H1 (cell line): ENCODE results near the gene SYF2. TPM values are rescaled to one million over a fixed set of nuclear protein-coding genes. Genes with fewer than 3 reads are reported as not detected.

Source experiments
- CTCF ChIA-PET: fragments of 300-600 bp; sonication (Branson Sonifier 250); formaldehyde crosslinking; loops from one replicate; lab custom pipeline; 2021; ENCODE audit not compliant: partially characterized antibody; lab: Charles Lee
- POLR2A ChIA-PET: fragments of 300-600 bp; sonication (Branson Sonifier 250); formaldehyde crosslinking; loops from one replicate; lab custom pipeline; 2021; ENCODE audit warnings: inconsistent platforms; ENCODE audit not compliant: partially characterized antibody; lab: Charles Lee
- DNase-seq, 2 experiments: peaks; one replicate each; pipeline versions ENCODE4 v3.0.0 to v3.0.0-alpha.2; 2010 to 2022; ENCODE audit warnings: low spot score in 2 of 2, low read depth in 1 of 2, mixed read lengths in 1 of 2
- FAIRE-seq: peaks from 2 replicates; lab custom pipeline; 2011; peaks lifted over from hg19 to GRCh38; lab: Jason Lieb, UNC
- H2AFZ ChIP-seq: 2 replicates; pipeline ENCODE4 v1.8.1; 2012; ENCODE audit warnings: low read length, inconsistent platforms
- H2AK5ac ChIP-seq: 2 replicates; pipeline ENCODE4 v1.6.1; 2013; ENCODE audit warnings: low read depth, low read length
- H2BK120ac ChIP-seq: replicated peaks from 2 replicates; pipeline ENCODE3; 2013; ENCODE audit warnings: low read depth, low read length, inconsistent platforms
- H2BK12ac ChIP-seq: 2 replicates; pipeline ENCODE4 v1.6.1; 2013; ENCODE audit warnings: low read depth, low read length
- H2BK15ac ChIP-seq: 2 replicates; pipeline ENCODE4 v1.6.1; 2013; ENCODE audit warnings: low read length
- H2BK20ac ChIP-seq: 2 replicates; pipeline ENCODE4 v1.6.1; 2013; ENCODE audit warnings: low read length
- H2BK5ac ChIP-seq: 2 replicates; pipeline ENCODE4 v1.6.1; 2013; ENCODE audit warnings: low read depth, low read length
- H3K14ac ChIP-seq: 2 replicates; pipeline ENCODE4 v1.6.1; 2013; ENCODE audit warnings: inconsistent platforms; ENCODE audit not compliant: insufficient read length
- H3K18ac ChIP-seq: 2 replicates; pipeline ENCODE4 v1.6.1; 2013; ENCODE audit warnings: low read length; ENCODE audit errors: extremely low read depth
- H3K23ac ChIP-seq: 2 replicates; pipeline ENCODE4 v1.6.1; 2013; ENCODE audit warnings: inconsistent platforms; ENCODE audit not compliant: insufficient read length
- H3K23me2 ChIP-seq: 2 replicates; pipeline ENCODE4 v1.6.1; 2013; ENCODE audit warnings: low read depth, low read length
- H3K27ac ChIP-seq: 2 replicates; pipeline ENCODE4 v1.6.1; 2011; ENCODE audit warnings: low read depth, low read length, inconsistent platforms
- H3K27me3 ChIP-seq, 4 experiments: replicated peaks in 1 of 4; 1 replicate in 1 of 4; 2 replicates in 3 of 4; pipeline versions ENCODE4 v1.6.1 to v1.8.1; 2011 to 2013; ENCODE audit warnings: low read length in 3 of 4, mild to moderate bottlenecking in 3 of 4, inconsistent platforms in 2 of 4, mixed read lengths in 2 of 4, moderate library complexity in 1 of 4; ENCODE audit not compliant: control insufficient read depth in 3 of 4, insufficient read depth in 3 of 4; ENCODE audit errors: extremely low read depth in 1 of 4
- H3K36me3 ChIP-seq, 4 experiments: 2 replicates each; pipeline versions ENCODE4 v1.6.1 to v1.8.1; 2011 to 2013; ENCODE audit warnings: mild to moderate bottlenecking in 4 of 4, low read length in 3 of 4, moderate library complexity in 2 of 4, control low read depth in 1 of 4, inconsistent platforms in 1 of 4; ENCODE audit not compliant: insufficient read depth in 4 of 4, control insufficient read depth in 2 of 4
- H3K4ac ChIP-seq: replicated peaks from 2 replicates; pipeline ENCODE3; 2013; ENCODE audit warnings: low read length, low read depth, mixed read lengths, inconsistent platforms; ENCODE audit not compliant: insufficient read length
- H3K4me1 ChIP-seq, 4 experiments: replicated peaks in 1 of 4; 1 replicate in 1 of 4; 2 replicates in 3 of 4; pipeline versions ENCODE4 v1.6.1 to v1.8.1; 2011 to 2013; ENCODE audit warnings: low read length in 3 of 4, inconsistent platforms in 2 of 4, mixed read lengths in 1 of 4; ENCODE audit not compliant: insufficient read depth in 4 of 4, control insufficient read depth in 3 of 4
- H3K4me2 ChIP-seq, 2 experiments: 2 replicates each; pipeline versions ENCODE4 v1.6.1 to v1.8.1; 2011 to 2013; ENCODE audit warnings: low read depth in 2 of 2, low read length in 2 of 2, control low read depth in 1 of 2, inconsistent platforms in 1 of 2, mild to moderate bottlenecking in 1 of 2; ENCODE audit not compliant: insufficient read depth in 1 of 2
- H3K4me3 ChIP-seq, 4 experiments: fragments of 200-600, 300-600 bp in 1 of 4; sonication (generic), shearing (Covaris generic), sonication (Bioruptor Twin) in 1 of 4; 2 replicates each; pipeline versions ENCODE4 v1.5.1 to v1.8.1; 2011 to 2016; ENCODE audit warnings: low read length in 4 of 4, low read depth in 3 of 4, control low read depth in 2 of 4, inconsistent platforms in 2 of 4, mild to moderate bottlenecking in 2 of 4, mixed read lengths in 1 of 4, moderate library complexity in 1 of 4; ENCODE audit not compliant: insufficient read depth in 2 of 4; ENCODE audit errors: extremely low read depth in 1 of 4
- H3K56ac ChIP-seq: replicated peaks from 2 replicates; pipeline ENCODE3; 2013; ENCODE audit warnings: low read depth, mild to moderate bottlenecking, mixed read lengths, low read length, inconsistent platforms; ENCODE audit not compliant: insufficient read length
- H3K79me1 ChIP-seq: 2 replicates; pipeline ENCODE4 v1.6.1; 2013; ENCODE audit warnings: low read depth, low read length, control low read depth
- H3K79me2 ChIP-seq, 2 experiments: 2 replicates each; pipeline versions ENCODE4 v1.6.1 to v1.8.1; 2012 to 2013; ENCODE audit warnings: low read length in 2 of 2, mild to moderate bottlenecking in 2 of 2, inconsistent platforms in 1 of 2; ENCODE audit not compliant: insufficient read depth in 2 of 2, control insufficient read depth in 1 of 2
- H3K9ac ChIP-seq, 4 experiments: replicated peaks in 1 of 4; 1 replicate in 1 of 4; 2 replicates in 3 of 4; pipeline versions ENCODE4 v1.6.1 to v1.8.1; 2011 to 2013; ENCODE audit warnings: low read depth in 3 of 4, low read length in 3 of 4, control low read depth in 2 of 4, mild to moderate bottlenecking in 2 of 4, moderate library complexity in 2 of 4, inconsistent platforms in 1 of 4; ENCODE audit errors: extremely low read depth in 1 of 4
- H3K9me3 ChIP-seq, 2 experiments: 2 replicates each; pipeline versions ENCODE4 v1.6.1 to v1.8.1; 2012 to 2013; ENCODE audit warnings: mild to moderate bottlenecking in 2 of 2, moderate library complexity in 2 of 2, control low read depth in 1 of 2, inconsistent platforms in 1 of 2, low read depth in 1 of 2, low read length in 1 of 2, mixed read lengths in 1 of 2; ENCODE audit not compliant: insufficient read depth in 2 of 2
- H4K20me1 ChIP-seq, 2 experiments: replicated peaks in 1 of 2; 2 replicates each; pipeline versions ENCODE3 to v1.8.1; 2011 to 2013; ENCODE audit warnings: inconsistent platforms in 2 of 2, low read length in 2 of 2, mild to moderate bottlenecking in 1 of 2; ENCODE audit not compliant: insufficient read depth in 2 of 2, control insufficient read depth in 1 of 2
- H4K5ac ChIP-seq: 2 replicates; pipeline ENCODE4 v1.6.1; 2013; ENCODE audit warnings: low read length, low read depth, mixed read lengths, inconsistent platforms; ENCODE audit not compliant: insufficient read length
- H4K8ac ChIP-seq: 2 replicates; pipeline ENCODE4 v1.8.0; 2013; ENCODE audit warnings: mild to moderate bottlenecking, moderate library complexity, low read length, inconsistent platforms; ENCODE audit not compliant: insufficient read depth; ENCODE audit errors: extremely low read depth
- H4K91ac ChIP-seq: replicated peaks from 2 replicates; pipeline ENCODE3; 2013; ENCODE audit warnings: low read length, mixed read lengths, inconsistent platforms; ENCODE audit not compliant: insufficient read length
- ASH2L ChIP-seq: fragments of 200-600, 300-600 bp; sonication (generic); IDR thresholded peaks from one replicate; pipeline ENCODE4 v1.7.1; 2017; ENCODE audit warnings: low read length
- ATF3 ChIP-seq: IDR thresholded peaks from 2 replicates; pipeline ENCODE4 v1.6.1; 2011; ENCODE audit warnings: low read depth, mild to moderate bottlenecking, low read length; ENCODE audit not compliant: insufficient read depth
- BRCA1 ChIP-seq: IDR thresholded peaks from 2 replicates; pipeline ENCODE4 v1.6.1; 2012; ENCODE audit warnings: low read depth, low read length, improper control_type of control experiment
- CREB1 ChIP-seq: IDR thresholded peaks from 2 replicates; pipeline ENCODE4 v1.6.1; 2012; ENCODE audit warnings: inconsistent platforms
- FOSL1 ChIP-seq: IDR thresholded peaks from 2 replicates; pipeline ENCODE4 v1.6.1; 2011; ENCODE audit warnings: mild to moderate bottlenecking, low read depth, low read length, moderate library complexity; ENCODE audit not compliant: insufficient read depth
- HDAC2 ChIP-seq, 2 experiments: fragments of 300-600 bp in 1 of 2; sonication (generic) in 1 of 2; IDR thresholded peaks; 2 replicates each; pipeline ENCODE4 v1.6.1; 2011 to 2012; ENCODE audit warnings: low read depth in 2 of 2, low read length in 2 of 2, mild to moderate bottlenecking in 2 of 2, moderate library complexity in 2 of 2, borderline replicate concordance in 1 of 2, inconsistent platforms in 1 of 2
- HDAC6 ChIP-seq: IDR thresholded peaks from one replicate; pipeline ENCODE4 v1.7.1; 2012; ENCODE audit warnings: low read depth, mild to moderate bottlenecking, inconsistent platforms, low read length, moderate library complexity
- KDM4A ChIP-seq: IDR thresholded peaks from one replicate; pipeline ENCODE4 v1.7.1; 2012; ENCODE audit warnings: low read depth, mild to moderate bottlenecking, moderate library complexity, low read length, inconsistent platforms; ENCODE audit not compliant: severe bottlenecking
- MAFK ChIP-seq: IDR thresholded peaks from 2 replicates; pipeline ENCODE4 v1.6.1; 2012; ENCODE audit warnings: low read depth, mild to moderate bottlenecking, improper control_type of control experiment, low read length
- POU5F1 ChIP-seq: IDR thresholded peaks from 2 replicates; pipeline ENCODE4 v1.6.1; 2011; ENCODE audit warnings: low read depth, mild to moderate bottlenecking, low read length, moderate library complexity
- RAD21 ChIP-seq, 2 experiments: IDR thresholded peaks in 1 of 2; conservative IDR thresholded peaks in 1 of 2; 2 replicates each; pipeline ENCODE4 v1.6.1; 2011; ENCODE audit warnings: low read depth in 2 of 2, low read length in 2 of 2, improper control_type of control experiment in 1 of 2, inconsistent platforms in 1 of 2, mild to moderate bottlenecking in 1 of 2, moderate library complexity in 1 of 2
- RFX5 ChIP-seq: IDR thresholded peaks from 2 replicates; pipeline ENCODE4 v1.6.1; 2011; ENCODE audit warnings: low read depth, low read length, improper control_type of control experiment, borderline replicate concordance
- SUZ12 ChIP-seq: fragments of 200-600 bp; sonication (generic); IDR thresholded peaks from 2 replicates; pipeline ENCODE4 v1.6.1; 2012; ENCODE audit warnings: mild to moderate bottlenecking, inconsistent platforms, low read length, moderate library complexity, mixed read lengths
- YY1 ChIP-seq: IDR thresholded peaks from 2 replicates; pipeline ENCODE4 v1.6.1; 2011; ENCODE audit warnings: low read depth, mild to moderate bottlenecking, low read length
- WGBS, 2 experiments: shearing (Covaris generic) in 1 of 2; methylation state at CpG; one replicate each; pipeline versions ENCODE4 v1.1.6 to v1.1.7; 2013 to 2015; ENCODE audit warnings: low lambda C conversion rate in 2 of 2, mixed read lengths in 2 of 2, inconsistent platforms in 1 of 2, low coverage in 1 of 2, missing lambda C conversion rate in 1 of 2; ENCODE audit not compliant: insufficient replicate concordance in 2 of 2, insufficient coverage in 1 of 2, insufficient read length in 1 of 2; ENCODE audit errors: extremely low coverage in 1 of 2, missing lambda C conversion rate in 1 of 2; 5-methylcytosine and 5-hydroxymethylcytosine counted together
- polyA plus RNA-seq, 7 experiments: library from polyadenylated mRNA; depleted of rRNA in 3 of 7; stranded (reverse) in 5 of 7; unstranded in 2 of 7; fragments of >200 nt in 5 of 7; fragments of 200-250 nt in 2 of 7; gene quantifications; 1 replicate in 5 of 7; 2 replicates in 1 of 7; 4 replicates in 1 of 7; pipeline versions ENCODE4 v1.2.1 to v1.2.3, GENCODE V29; 2011 to 2013; ENCODE audit warnings: missing spikeins in 2 of 7, mixed read lengths in 2 of 7
- total RNA-seq: library from RNA; stranded (reverse); fragmentation: NEBNext Ultra II Directional; extraction: Animal tissue kit (Norgen Biotek cat#: 25700); gene quantifications from 2 replicates; pipeline ENCODE4 v1.2.1, GENCODE V29; 2021

SYF2 gene
- total and polyA plus RNA-seq, 2 of the 8 experiments (the other 6 are each of a cell fraction or from before 2014, with no cell fraction given) = 7.5 to 33.0 TPM

GRCh38 chr1:25209516-25209915 lies 22.8 kb downstream of the SYF2 start:
- no peaks in the 10 kb centered on the region for H3K23me2 ChIP-seq
- no peaks in the 10 kb centered on the region for H3K4me1 ChIP-seq
- H3K27me3 ChIP-seq = no peaks in the 10 kb centered on the region
- FAIRE-seq (no peak), DNase-seq (no peak)
- ChIA-PET CTCF (interaction anchor here (1.0 kb wide), 1 partner anchor 10 kb away, joined by 3 read pairs; no protein-coding TSS in a partner anchor), POLR2A (interaction anchor here (1.6 kb wide), 1 partner anchor 23 kb away, joined by 5 read pairs; the partner anchor contains the start of gene SYF2)
- H3K4me2 ChIP-seq = no peak overlapping the region
- H3K18ac ChIP-seq = no peak overlapping the region
- no peak overlapping the region for H4K91ac ChIP-seq
- 87% methylated on average over 4 of the region's 4 CpGs; no CpG with 5 or more reads in 1 of the 2 experiments for WGBS, 2 experiments
- no peak overlapping the region for H2BK5ac ChIP-seq
- H2AFZ ChIP-seq = no peak overlapping the region
- H2AK5ac ChIP-seq = no peak overlapping the region
- no peak overlapping the region for H3K4ac ChIP-seq
- no peak overlapping the region for H2BK120ac ChIP-seq
- H4K5ac ChIP-seq = no peak overlapping the region
- no peak overlapping the region for H3K9ac ChIP-seq
- H3K79me1 ChIP-seq = no peaks in the 10 kb centered on the region
- no peak overlapping the region for H3K14ac ChIP-seq
- TF ChIP-seq YY1 (no peak), MAFK (no peak), KDM4A (no peak), FOSL1 (no peak), BRCA1 (no peak), SUZ12 (no peak), ATF3 (no peak), HDAC6 (no peak), HDAC2 (IDR thresholded peaks at IDR 0.05; ENCODE audit: borderline replicate concordance in 1 of 2, low read depth in 2 of 2, low read length in 2 of 2) (no peak), RAD21 (IDR thresholded peaks at IDR 0.05 in 1 of 2, conservative IDR thresholded peaks at IDR 0.05 in 1 of 2; ENCODE audit: low read depth in 2 of 2, low read length in 2 of 2) (no peak), ASH2L (no peak), POU5F1 (no peak), CREB1 (no peak), RFX5 (no peak)
- H2BK15ac ChIP-seq = no peak overlapping the region
- no peak overlapping the region for H3K4me3 ChIP-seq
- H2BK20ac ChIP-seq = no peak overlapping the region
- H2BK12ac ChIP-seq = no peak overlapping the region
- no peaks in the 10 kb centered on the region for H3K36me3 ChIP-seq
- no peaks in the 10 kb centered on the region for H4K20me1 ChIP-seq
- no peak overlapping the region for H4K8ac ChIP-seq
- H3K23ac ChIP-seq = no peak overlapping the region
- H3K56ac ChIP-seq = no peak overlapping the region
- no peaks in the 10 kb centered on the region for H3K9me3 ChIP-seq
- no peak overlapping the region for H3K27ac ChIP-seq
- H3K79me2 ChIP-seq = no peaks in the 10 kb centered on the region
